HG02759 (cell line): ENCODE results near the gene SLC7A11.

Experiments
- ATAC-seq: cut with Tn5 transposase; IDR thresholded peaks from one replicate; pipeline ENCODE4 v1.9.1; 2021; ENCODE audit warnings: mild to moderate bottlenecking, moderate library complexity; ENCODE audit not compliant: unreplicated experiment

The SLC7A11 gene

GRCh38 chr4:138242076-138242833 lies at the start of gene SLC7A11:
Gene SLC7A11 (minus strand): TSS chr4:138242349. CDS start chr4:138242069, 280 bp downstream.
- ATAC-seq = peak; percentile 99

- ATAC-seq = no peak
Measured at GRCh38 chr4:138291431-138291830, 49.3 kb upstream of the SLC7A11 start.

GRCh38 chr4:138290805-138291204 lies 48.7 kb upstream of the SLC7A11 start:
- ATAC-seq = no peak

- no peak for ATAC-seq
Measured at GRCh38 chr4:138279286-138279685, 37.1 kb upstream of the SLC7A11 start.

- ATAC-seq = no peak
Measured at GRCh38 chr4:138277133-138277532, 35.0 kb upstream of the SLC7A11 start.

- no peak for ATAC-seq
Measured at GRCh38 chr4:138275963-138276621, 33.9 kb upstream of the SLC7A11 start.

- no peak for ATAC-seq
Measured at GRCh38 chr4:138275216-138275615, 33.1 kb upstream of the SLC7A11 start.

- no peak for ATAC-seq
Measured at GRCh38 chr4:138269175-138269574, 27.0 kb upstream of the SLC7A11 start.

- ATAC-seq = no peak
Measured at GRCh38 chr4:138267835-138268234, 25.7 kb upstream of the SLC7A11 start.

- no peak for ATAC-seq
Measured at GRCh38 chr4:138266948-138267347, 24.8 kb upstream of the SLC7A11 start.

- no peak for ATAC-seq
Measured at GRCh38 chr4:138263247-138263816, 21.2 kb upstream of the SLC7A11 start.

GRCh38 chr4:138262469-138262868 lies 20.3 kb upstream of the SLC7A11 start:
- ATAC-seq = no peak

GRCh38 chr4:138262030-138262429 lies 19.9 kb upstream of the SLC7A11 start:
- ATAC-seq = no peak

- ATAC-seq = no peak
Measured at GRCh38 chr4:138259824-138260223, 17.7 kb upstream of the SLC7A11 start.

GRCh38 chr4:138259271-138259670 lies 17.1 kb upstream of the SLC7A11 start:
- no peak for ATAC-seq

GRCh38 chr4:138256608-138257007 lies 14.5 kb upstream of the SLC7A11 start:
- no peak for ATAC-seq

- ATAC-seq = no peak
Measured at GRCh38 chr4:138255917-138256597, 13.9 kb upstream of the SLC7A11 start.

GRCh38 chr4:138252551-138252950 lies 10.4 kb upstream of the SLC7A11 start:
- no peak for ATAC-seq

GRCh38 chr4:138251938-138252337 lies 9.8 kb upstream of the SLC7A11 start:
- ATAC-seq = no peak

- no peak for ATAC-seq
Measured at GRCh38 chr4:138249132-138249531, 7.0 kb upstream of the SLC7A11 start.

GRCh38 chr4:138248058-138248457 lies 5.9 kb upstream of the SLC7A11 start:
- ATAC-seq = no peak
